ENCODE measurements around the gene PTPN1.

DNA sequence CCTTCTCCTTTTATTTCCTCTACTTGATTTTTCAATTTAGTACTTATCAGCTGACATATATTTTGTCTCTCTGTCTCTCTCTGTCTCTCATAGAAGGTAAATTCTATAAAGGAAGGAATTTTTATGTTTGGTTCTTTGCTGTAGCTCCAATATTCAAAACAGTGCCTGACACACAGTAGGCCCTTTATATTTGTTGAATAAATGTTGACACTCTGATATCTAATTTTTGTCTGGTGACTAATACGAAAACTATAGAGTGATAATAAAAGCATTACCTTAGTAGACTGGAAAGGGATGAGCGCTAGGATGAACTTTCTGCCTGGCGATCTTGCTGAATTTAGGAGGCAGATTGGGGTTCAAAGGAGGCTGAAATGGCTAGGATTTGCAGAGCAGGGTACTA is 42.8 kb downstream of the PTPN1 start:
- TF ChIP-seq, protein P1, sequence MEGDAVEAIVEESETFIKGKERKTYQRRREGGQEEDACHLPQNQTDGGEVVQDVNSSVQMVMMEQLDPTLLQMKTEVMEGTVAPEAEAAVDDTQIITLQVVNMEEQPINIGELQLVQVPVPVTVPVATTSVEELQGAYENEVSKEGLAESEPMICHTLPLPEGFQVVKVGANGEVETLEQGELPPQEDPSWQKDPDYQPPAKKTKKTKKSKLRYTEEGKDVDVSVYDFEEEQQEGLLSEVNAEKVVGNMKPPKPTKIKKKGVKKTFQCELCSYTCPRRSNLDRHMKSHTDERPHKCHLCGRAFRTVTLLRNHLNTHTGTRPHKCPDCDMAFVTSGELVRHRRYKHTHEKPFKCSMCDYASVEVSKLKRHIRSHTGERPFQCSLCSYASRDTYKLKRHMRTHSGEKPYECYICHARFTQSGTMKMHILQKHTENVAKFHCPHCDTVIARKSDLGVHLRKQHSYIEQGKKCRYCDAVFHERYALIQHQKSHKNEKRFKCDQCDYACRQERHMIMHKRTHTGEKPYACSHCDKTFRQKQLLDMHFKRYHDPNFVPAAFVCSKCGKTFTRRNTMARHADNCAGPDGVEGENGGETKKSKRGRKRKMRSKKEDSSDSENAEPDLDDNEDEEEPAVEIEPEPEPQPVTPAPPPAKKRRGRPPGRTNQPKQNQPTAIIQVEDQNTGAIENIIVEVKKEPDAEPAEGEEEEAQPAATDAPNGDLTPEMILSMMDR (IDR thresholded peaks at IDR 0.05 in 8 of 11, conservative IDR thresholded peaks at IDR 0.05 in 3 of 11): no peak
- TF ChIP-seq POLR2A (IDR thresholded peaks at IDR 0.05) (no peak), POLR2AphosphoS5 (IDR thresholded peaks at IDR 0.05) (no peak)
